Measurements from ENCODE around the gene NES. TPM values are rescaled to one million over a fixed set of nuclear protein-coding genes. Genes with fewer than 3 reads are reported as not detected.

Gene NES
- total RNA-seq, 4 donors from 2014 or later = 4.3 to 10.4 (median 9.0) TPM

DNA sequence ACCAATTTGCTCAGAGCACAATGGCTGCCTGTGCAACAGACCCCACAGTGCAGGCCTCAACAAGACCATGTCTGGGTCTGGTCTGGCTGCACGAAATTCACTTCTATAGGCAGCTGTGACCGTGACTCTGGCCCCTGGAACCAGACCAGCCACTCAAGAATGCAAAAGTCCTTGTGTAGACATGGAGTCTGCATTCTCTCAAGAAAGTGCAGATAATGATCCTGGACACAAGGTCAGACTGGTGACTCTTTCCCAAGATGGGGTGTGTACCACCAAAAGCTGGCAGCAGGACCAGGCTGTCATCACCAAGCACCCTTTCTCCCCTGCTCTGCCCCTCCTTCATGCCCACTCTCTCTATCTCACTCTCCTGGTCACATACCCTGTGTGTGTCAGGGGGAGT, 43.9 kb upstream of the NES start:
- peaks cover 23 to 28% of the 10 kb centered on the region in 2 donors for H3K36me3 ChIP-seq
- TF ChIP-seq, protein P1, sequence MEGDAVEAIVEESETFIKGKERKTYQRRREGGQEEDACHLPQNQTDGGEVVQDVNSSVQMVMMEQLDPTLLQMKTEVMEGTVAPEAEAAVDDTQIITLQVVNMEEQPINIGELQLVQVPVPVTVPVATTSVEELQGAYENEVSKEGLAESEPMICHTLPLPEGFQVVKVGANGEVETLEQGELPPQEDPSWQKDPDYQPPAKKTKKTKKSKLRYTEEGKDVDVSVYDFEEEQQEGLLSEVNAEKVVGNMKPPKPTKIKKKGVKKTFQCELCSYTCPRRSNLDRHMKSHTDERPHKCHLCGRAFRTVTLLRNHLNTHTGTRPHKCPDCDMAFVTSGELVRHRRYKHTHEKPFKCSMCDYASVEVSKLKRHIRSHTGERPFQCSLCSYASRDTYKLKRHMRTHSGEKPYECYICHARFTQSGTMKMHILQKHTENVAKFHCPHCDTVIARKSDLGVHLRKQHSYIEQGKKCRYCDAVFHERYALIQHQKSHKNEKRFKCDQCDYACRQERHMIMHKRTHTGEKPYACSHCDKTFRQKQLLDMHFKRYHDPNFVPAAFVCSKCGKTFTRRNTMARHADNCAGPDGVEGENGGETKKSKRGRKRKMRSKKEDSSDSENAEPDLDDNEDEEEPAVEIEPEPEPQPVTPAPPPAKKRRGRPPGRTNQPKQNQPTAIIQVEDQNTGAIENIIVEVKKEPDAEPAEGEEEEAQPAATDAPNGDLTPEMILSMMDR (IDR thresholded peaks at IDR 0.05) = no peak
- TF ChIP-seq POLR2A (IDR thresholded peaks at IDR 0.05) = no peak
- intact Hi-C loops (cut with DNase I) = no loop called here

GRCh38 chr1:156717351-156717750, 40.1 kb upstream of the NES start:
- intact Hi-C loops (cut with DNase I) = no loop called here
- Histone ChIP-seq H3K27me3 (no peaks in the 10 kb centered on the region), H3K4me1 (no peaks in the 10 kb centered on the region), H3K4me3 (replicated peaks in 1 of 3) (no peak overlapping the region), H3K27ac (no peak overlapping the region), H3K36me3 (peaks cover 3 to 6% of the 10 kb centered on the region in 2 donors), H3K9me3 (no peaks in the 10 kb centered on the region)
- TF ChIP-seq, protein P1 (IDR thresholded peaks at IDR 0.05) = no peak
- TF ChIP-seq POLR2A (IDR thresholded peaks at IDR 0.05) = no peak
- 94 to 95% methylated on average over 4 of the region's 4 CpGs for WGBS, 2 donors
- DNase-seq = no peak

More for the DNA sequence above, 43.9 kb upstream of the NES start:
- Histone ChIP-seq H3K27ac (no peak overlapping the region), H3K27me3 (no peaks in the 10 kb centered on the region), H3K4me1 (peaks cover 10 to 13% of the 10 kb centered on the region in 2 donors), H3K9me3 (no peaks in the 10 kb centered on the region), H3K4me3 (replicated peaks in 1 of 3) (no peak overlapping the region)
- DNase-seq = no peak
- WGBS, 2 donors = 57 to 79% methylated on average over 2 of the region's 2 CpGs

DNA sequence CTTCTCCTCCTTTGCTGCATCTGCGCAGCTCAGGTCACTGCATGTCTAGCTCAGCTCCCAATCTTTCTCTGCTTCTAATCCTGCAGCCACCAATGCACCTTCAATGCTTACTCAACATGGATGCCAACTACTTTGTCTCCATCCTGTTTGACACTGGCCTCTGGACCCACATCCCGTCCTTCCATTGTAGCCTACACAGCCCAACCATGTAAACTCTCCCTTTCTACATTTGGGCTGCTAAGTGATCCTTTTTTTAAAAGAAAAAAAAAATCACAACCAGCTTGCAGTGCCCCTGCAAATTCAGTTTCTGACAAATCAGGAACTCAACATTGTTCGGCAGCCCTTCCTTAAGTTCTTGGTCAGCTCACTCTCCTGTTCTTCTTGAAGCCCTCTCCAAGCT, 37.6 kb upstream of the NES start:
- no peak for TF ChIP-seq POLR2A (IDR thresholded peaks at IDR 0.05)
- H3K36me3 ChIP-seq = no peaks in the 10 kb centered on the region
- H3K4me3 ChIP-seq (replicated peaks in 1 of 3) = no peak overlapping the region
- 82 to 86% methylated on average over 3 of the region's 3 CpGs for WGBS, 2 donors
- DNase-seq = no peak
- no peaks in the 10 kb centered on the region for H3K9me3 ChIP-seq
- H3K27ac ChIP-seq = no peak overlapping the region
- H3K27me3 ChIP-seq = no peaks in the 10 kb centered on the region
- intact Hi-C loops (cut with DNase I) = no loop called here
- H3K4me1 ChIP-seq = peaks cover 3 to 4% of the 10 kb centered on the region in 2 donors

DNA sequence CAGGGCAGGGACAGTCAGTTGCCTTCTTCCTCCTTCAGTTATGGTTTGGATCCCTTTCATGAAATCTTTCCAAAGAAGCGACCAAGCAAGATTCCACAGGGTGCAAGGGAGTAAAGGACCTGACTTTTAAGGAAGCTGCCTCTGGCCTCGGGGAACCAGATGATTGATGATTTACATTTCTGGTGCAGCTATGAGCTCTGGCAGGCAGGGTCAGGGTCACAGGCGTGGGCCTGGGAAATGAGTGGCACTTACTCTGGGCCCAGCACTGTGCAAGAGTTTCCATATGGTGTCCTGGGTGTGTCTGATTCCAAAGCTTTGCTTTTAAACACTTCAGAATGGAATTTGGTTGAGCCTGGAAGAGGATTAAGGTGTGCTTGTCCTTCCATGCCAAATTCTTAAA, 35.4 kb upstream of the NES start:
- no peaks in the 10 kb centered on the region for H3K9me3 ChIP-seq
- 77 to 83% methylated on average over 3 of the region's 3 CpGs for WGBS, 2 donors
- no peak overlapping the region for H3K27ac ChIP-seq
- no peaks in the 10 kb centered on the region for H3K27me3 ChIP-seq
- TF ChIP-seq POLR2A (IDR thresholded peaks at IDR 0.05) = no peak
- TF ChIP-seq, protein P1 (IDR thresholded peaks at IDR 0.05) = no peak
- H3K4me1 ChIP-seq = peaks cover 8 to 13% of the 10 kb centered on the region in 2 donors
- H3K36me3 ChIP-seq = no peaks in the 10 kb centered on the region
- DNase-seq = no peak
- intact Hi-C loops (cut with DNase I) = no loop called here
- no peak overlapping the region for H3K4me3 ChIP-seq (replicated peaks in 1 of 3)

- 83 to 85% methylated on average over 8 to 9 of the region's 9 CpGs for WGBS, 2 donors
- intact Hi-C loops (cut with DNase I) = no loop called here
- peaks cover 10 to 19% of the 10 kb centered on the region in 2 donors for H3K4me1 ChIP-seq
- no peak overlapping the region for H3K27ac ChIP-seq
- no peak overlapping the region for H3K4me3 ChIP-seq (replicated peaks in 1 of 3)
- TF ChIP-seq, protein P1 (IDR thresholded peaks at IDR 0.05) = no peak
- no peak for DNase-seq
- no peaks in the 10 kb centered on the region for H3K9me3 ChIP-seq
- H3K36me3 ChIP-seq = no peaks in the 10 kb centered on the region
- H3K27me3 ChIP-seq = no peaks in the 10 kb centered on the region
Observed at GRCh38 chr1:156711011-156711817, 34.0 kb upstream of the NES start.

All from thyroid gland (tissue), 4 donors.